Glutamatergic neuron (in vitro differentiated cells): ENCODE results near the gene DHX15. TPM values are rescaled to one million over a fixed set of nuclear protein-coding genes. Genes with fewer than 3 reads are reported as not detected.

Source experiments
- DNase-seq: peaks from one replicate; pipeline ENCODE4 v3.0.0; 2022
- H3K27ac Mint-ChIP-seq: one replicate; pipeline ENCODE4 v1.8.0; 2020; ENCODE audit warnings: mild to moderate bottlenecking, mixed read lengths, inconsistent platforms; ENCODE audit not compliant: unreplicated experiment
- H3K27me3 Mint-ChIP-seq: one replicate; pipeline ENCODE4 v1.8.0; 2020; ENCODE audit warnings: mild to moderate bottlenecking, moderate library complexity, mixed read lengths, inconsistent platforms; ENCODE audit not compliant: unreplicated experiment
- H3K36me3 Mint-ChIP-seq: one replicate; pipeline ENCODE4 v1.8.0; 2020; ENCODE audit warnings: mild to moderate bottlenecking, mixed read lengths, inconsistent platforms; ENCODE audit not compliant: unreplicated experiment
- H3K4me1 Mint-ChIP-seq: one replicate; pipeline ENCODE4 v1.8.0; 2020; ENCODE audit warnings: mild to moderate bottlenecking, low read depth, mixed read lengths, inconsistent platforms; ENCODE audit not compliant: unreplicated experiment
- H3K4me3 Mint-ChIP-seq: one replicate; pipeline ENCODE4 v1.8.0; 2020; ENCODE audit warnings: mild to moderate bottlenecking, mixed read lengths, inconsistent platforms; ENCODE audit not compliant: unreplicated experiment
- H3K9me3 Mint-ChIP-seq: one replicate; pipeline ENCODE4 v1.8.0; 2020; ENCODE audit warnings: mild to moderate bottlenecking, moderate library complexity, mixed read lengths, inconsistent platforms; ENCODE audit not compliant: unreplicated experiment
- total RNA-seq: library from RNA; stranded (reverse); fragmentation: NEBNext Ultra II Directional; extraction: Animal tissue kit (Norgen Biotek cat#: 25700); gene quantifications from one replicate; pipeline ENCODE4 v1.2.1, GENCODE V29; 2021; ENCODE audit not compliant: unreplicated experiment
- TF ChIP-seq, protein P1 (sequence below): fragments of 200-600 bp; sonication (generic); IDR thresholded peaks from one replicate; pipeline ENCODE4 v1.5.0; 2021; ENCODE audit not compliant: partially characterized antibody, unreplicated experiment

DHX15 gene
- total RNA-seq, 1 donor from 2014 or later: 178 TPM

DNA sequence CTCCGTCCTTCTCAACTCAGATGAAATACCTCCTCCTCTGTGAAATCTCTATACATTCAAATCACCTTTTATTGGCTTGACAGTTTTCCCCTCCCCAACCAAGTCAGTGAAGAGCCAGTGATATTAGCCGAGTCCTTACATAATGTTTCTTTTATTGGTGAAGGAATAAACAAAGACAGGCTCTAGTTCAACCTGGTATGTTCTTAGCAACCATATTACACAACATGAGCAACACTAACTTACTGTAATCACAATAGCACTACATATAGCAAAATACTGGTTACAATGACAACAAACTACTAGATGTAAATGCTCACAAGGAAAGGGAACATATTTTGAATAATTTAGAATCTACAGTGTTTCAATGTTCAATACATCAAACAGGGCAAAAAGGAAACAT lies 19.9 kb downstream of the DHX15 start:
- H3K27ac Mint-ChIP-seq: peak overlapping the region; percentile 31
- DNase-seq: no peak
- H3K9me3 Mint-ChIP-seq: peaks cover 5% of the 10 kb centered on the region
- TF ChIP-seq, protein P1, sequence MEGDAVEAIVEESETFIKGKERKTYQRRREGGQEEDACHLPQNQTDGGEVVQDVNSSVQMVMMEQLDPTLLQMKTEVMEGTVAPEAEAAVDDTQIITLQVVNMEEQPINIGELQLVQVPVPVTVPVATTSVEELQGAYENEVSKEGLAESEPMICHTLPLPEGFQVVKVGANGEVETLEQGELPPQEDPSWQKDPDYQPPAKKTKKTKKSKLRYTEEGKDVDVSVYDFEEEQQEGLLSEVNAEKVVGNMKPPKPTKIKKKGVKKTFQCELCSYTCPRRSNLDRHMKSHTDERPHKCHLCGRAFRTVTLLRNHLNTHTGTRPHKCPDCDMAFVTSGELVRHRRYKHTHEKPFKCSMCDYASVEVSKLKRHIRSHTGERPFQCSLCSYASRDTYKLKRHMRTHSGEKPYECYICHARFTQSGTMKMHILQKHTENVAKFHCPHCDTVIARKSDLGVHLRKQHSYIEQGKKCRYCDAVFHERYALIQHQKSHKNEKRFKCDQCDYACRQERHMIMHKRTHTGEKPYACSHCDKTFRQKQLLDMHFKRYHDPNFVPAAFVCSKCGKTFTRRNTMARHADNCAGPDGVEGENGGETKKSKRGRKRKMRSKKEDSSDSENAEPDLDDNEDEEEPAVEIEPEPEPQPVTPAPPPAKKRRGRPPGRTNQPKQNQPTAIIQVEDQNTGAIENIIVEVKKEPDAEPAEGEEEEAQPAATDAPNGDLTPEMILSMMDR: no peak
- peaks cover 7% of the 10 kb centered on the region for H3K4me1 Mint-ChIP-seq
- no peaks in the 10 kb centered on the region for H3K36me3 Mint-ChIP-seq
- H3K27me3 Mint-ChIP-seq: no peaks in the 10 kb centered on the region
- H3K4me3 Mint-ChIP-seq: no peak overlapping the region

DNA sequence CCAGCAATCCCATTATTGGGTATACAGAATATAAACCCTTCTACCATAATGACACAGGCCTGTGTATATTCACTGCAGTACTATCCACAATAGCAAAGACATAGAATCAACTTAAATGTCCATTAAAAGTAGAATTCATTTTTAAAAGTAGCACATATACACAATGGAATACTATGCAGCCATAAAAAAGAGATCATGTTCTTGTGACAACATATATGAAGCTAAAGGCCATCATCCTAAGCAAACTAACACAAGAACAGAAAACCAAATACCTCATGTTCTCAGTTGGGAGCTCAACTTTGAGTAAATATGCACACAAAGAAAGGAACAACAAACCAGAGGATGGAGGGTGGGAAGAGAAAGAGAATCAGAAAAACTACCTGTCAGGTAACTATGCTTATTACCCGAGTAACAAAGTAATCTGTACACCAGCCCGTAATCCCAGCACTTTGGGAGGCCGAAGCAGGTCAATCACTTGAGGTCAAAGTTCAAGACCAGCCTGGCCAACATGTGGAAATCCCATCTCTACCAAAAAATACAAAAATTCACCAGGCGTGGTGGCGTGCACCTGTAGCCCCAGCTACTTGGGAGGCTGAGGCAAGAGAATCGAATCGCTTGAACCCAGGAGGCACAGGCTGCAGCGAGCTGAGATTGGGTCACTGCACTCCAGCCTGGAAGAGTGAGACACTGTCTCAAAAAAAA lies 22.8 kb downstream of the DHX15 start:
- Mint-ChIP-seq H3K36me3 (no peaks in the 10 kb centered on the region), H3K9me3 (peaks cover 5% of the 10 kb centered on the region), H3K27me3 (no peaks in the 10 kb centered on the region), H3K4me1 (peaks cover 22% of the 10 kb centered on the region), H3K4me3 (no peak overlapping the region), H3K27ac (no peak overlapping the region)
- TF ChIP-seq, protein P1: no peak
- DNase-seq: no peak

DNA sequence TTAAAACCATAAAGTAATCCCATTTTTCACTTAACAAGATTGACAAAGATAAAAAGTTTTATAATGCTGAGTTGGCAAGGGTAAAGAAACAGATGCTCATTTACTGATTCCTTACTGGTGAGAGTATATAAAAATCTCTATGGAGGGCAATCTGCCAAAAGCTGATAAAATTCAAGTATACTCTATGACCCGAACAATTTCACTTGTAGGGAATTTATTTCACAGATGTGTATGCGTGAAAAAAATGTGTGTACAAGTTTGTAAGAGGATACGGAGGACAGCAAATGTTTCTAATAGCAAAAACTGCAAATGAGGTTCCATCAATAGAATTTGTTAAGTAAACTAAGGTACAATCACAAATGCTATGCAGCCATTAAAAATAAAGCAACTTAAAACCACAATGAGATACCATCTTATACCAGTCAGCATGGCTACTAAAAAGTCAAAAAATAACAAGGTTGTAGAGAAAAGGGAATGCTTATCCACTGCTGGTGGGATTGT lies 23.4 kb downstream of the DHX15 start:
- DNase-seq: no peak
- H3K9me3 Mint-ChIP-seq: peaks cover 3% of the 10 kb centered on the region
- TF ChIP-seq, protein P1: no peak
- no peak overlapping the region for H3K4me3 Mint-ChIP-seq
- no peaks in the 10 kb centered on the region for H3K27me3 Mint-ChIP-seq
- H3K27ac Mint-ChIP-seq: no peak overlapping the region
- peaks cover 22% of the 10 kb centered on the region for H3K4me1 Mint-ChIP-seq
- H3K36me3 Mint-ChIP-seq: no peaks in the 10 kb centered on the region

DNA sequence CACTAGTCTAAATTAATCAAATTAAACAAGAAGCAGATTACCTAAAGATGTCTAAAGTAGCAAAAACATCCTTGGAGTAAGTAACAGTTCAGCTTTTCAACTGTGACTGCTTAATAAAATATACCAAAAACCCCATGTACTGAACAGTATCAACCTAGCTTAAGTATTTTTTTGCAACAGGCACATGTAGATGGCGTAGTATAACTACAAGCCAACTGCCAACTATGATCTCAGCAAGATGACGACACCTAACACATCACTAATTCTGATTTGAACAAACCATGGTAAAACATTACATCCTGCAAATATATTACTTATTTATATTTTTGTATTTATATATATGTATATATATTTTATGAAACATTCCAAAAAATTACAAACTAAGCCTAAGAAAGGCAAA lies 24.5 kb downstream of the DHX15 start:
- H3K36me3 Mint-ChIP-seq: no peaks in the 10 kb centered on the region
- H3K27me3 Mint-ChIP-seq: no peaks in the 10 kb centered on the region
- peaks cover 16% of the 10 kb centered on the region for H3K4me1 Mint-ChIP-seq
- no peaks in the 10 kb centered on the region for H3K9me3 Mint-ChIP-seq
- no peak overlapping the region for H3K4me3 Mint-ChIP-seq
- H3K27ac Mint-ChIP-seq: no peak overlapping the region
- TF ChIP-seq, protein P1: no peak
- DNase-seq: no peak

DNA sequence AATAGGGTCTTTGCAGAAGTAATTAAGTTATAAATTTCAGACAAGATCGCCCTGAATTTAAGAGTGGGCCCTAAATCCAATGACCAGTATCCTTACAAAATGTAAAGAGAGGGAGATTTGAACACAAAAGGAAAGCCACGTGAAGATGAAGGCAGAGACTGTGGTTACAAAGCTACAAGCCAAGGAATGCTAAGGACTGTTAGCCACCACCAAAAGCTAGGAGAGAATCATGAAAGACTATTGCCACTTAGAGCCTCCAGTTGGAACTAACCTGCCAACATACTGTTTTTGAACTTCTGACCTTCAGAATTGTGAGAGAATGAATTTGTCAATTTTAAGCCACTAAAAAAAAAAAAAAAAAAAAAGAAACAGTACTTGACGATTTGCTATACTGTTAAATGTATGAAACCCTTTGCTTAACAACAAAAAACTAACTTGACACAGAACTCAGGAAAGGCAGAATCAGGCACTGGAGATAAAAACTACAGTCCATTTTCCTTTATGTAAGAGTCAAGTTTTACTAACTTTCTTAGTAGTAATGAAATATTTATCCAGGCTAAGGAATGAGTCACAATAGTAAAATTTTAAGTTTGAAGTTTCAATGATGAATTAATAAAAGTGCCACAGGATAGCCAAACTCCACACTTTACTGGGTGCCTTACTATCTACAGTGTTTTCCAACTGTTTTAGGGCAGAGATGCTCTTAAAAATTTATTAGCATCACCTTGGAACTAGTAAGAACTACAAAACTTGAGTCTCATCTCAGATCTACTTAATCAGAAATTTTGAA lies 25.1 kb downstream of the DHX15 start:
- Mint-ChIP-seq H3K4me1 (peaks cover 16% of the 10 kb centered on the region), H3K36me3 (no peaks in the 10 kb centered on the region), H3K27ac (no peak overlapping the region), H3K4me3 (no peak overlapping the region), H3K27me3 (no peaks in the 10 kb centered on the region), H3K9me3 (no peaks in the 10 kb centered on the region)
- TF ChIP-seq, protein P1: no peak
- DNase-seq: no peak
